NB4 (cell line): ENCODE data around the gene MDM4.
A peak's percentile ranks its signal among the peaks of the same experiment; 100 is the strongest.

Experiments
- DNase-seq: peaks from one replicate; pipeline ENCODE4 v3.0.0; 2010; ENCODE audit warnings: low read depth
- H3K4me3 ChIP-seq: one replicate; pipeline ENCODE4 v1.5.1; 2011; ENCODE audit warnings: mild to moderate bottlenecking, low read depth, low read length, moderate library complexity
- CTCF ChIP-seq: IDR thresholded peaks from one replicate; pipeline ENCODE4 v1.5.1; 2012; ENCODE audit warnings: low read depth, low read length
- MAX ChIP-seq: IDR thresholded peaks from 2 replicates; pipeline ENCODE4 v1.6.1; 2011; ENCODE audit warnings: low read depth, low read length
- MYC ChIP-seq: IDR thresholded peaks from 2 replicates; pipeline ENCODE4 v1.6.1; 2011; ENCODE audit warnings: low read depth, low read length
- POLR2A ChIP-seq: IDR thresholded peaks from 2 replicates; pipeline ENCODE4 v1.6.1; 2011; ENCODE audit warnings: mild to moderate bottlenecking; ENCODE audit not compliant: insufficient read length; ENCODE audit errors: extremely low read depth

The MDM4 gene

GRCh38 chr1:204516180-204516879 lies at the start of gene MDM4:
Gene MDM4, plus strand, starts transcription at chr1:204516406. Its CDS starts 9,113 bp downstream, at chr1:204525519.
- peak within 1 kb of the TSS; percentile 88 for H3K4me3 ChIP-seq
- peak; percentile 99 for DNase-seq
- TF ChIP-seq POLR2A (peak; percentile 82), MAX (peak; percentile 66), CTCF (no peak), MYC (peak; percentile 88)

- H3K4me3 ChIP-seq, result no peak overlapping the region
- TF ChIP-seq CTCF (no peak), POLR2A (no peak)
- DNase-seq, result peak; percentile 28
These were observed 49.5 kb upstream of the MDM4 start for GRCh38 chr1:204466416-204467405.

- TF ChIP-seq MAX (no peak), MYC (no peak), POLR2A (no peak), CTCF (no peak)
- H3K4me3 ChIP-seq, result no peak overlapping the region
- DNase-seq, result no peak
These were observed 48.0 kb upstream of the MDM4 start for GRCh38 chr1:204468206-204468605.

GRCh38 chr1:204468766-204469302 lies 47.4 kb upstream of the MDM4 start:
- DNase-seq, result no peak
- no peak overlapping the region for H3K4me3 ChIP-seq
- no peak for TF ChIP-seq POLR2A
- TF ChIP-seq MAX, result no peak
- no peak for TF ChIP-seq MYC
- no peak for TF ChIP-seq CTCF

- H3K4me3 ChIP-seq, result no peak overlapping the region
- TF ChIP-seq MYC (no peak), CTCF (no peak), POLR2A (no peak), MAX (no peak)
- no peak for DNase-seq
These were observed 46.9 kb upstream of the MDM4 start for GRCh38 chr1:204469304-204469703.
